SK-N-SH (cell line): Measurements from ENCODE around the gene PPME1. TPM values are rescaled to one million over a fixed set of nuclear protein-coding genes. Genes with fewer than 3 reads are reported as not detected.

Source experiments
- CTCF ChIA-PET: fragments of 300-600, 350-600 bp; formaldehyde crosslinking; extraction: SDS; loops from one replicate; lab custom pipeline; 2021; lab: Yijun Ruan, JAX
- POLR2A ChIA-PET: fragments of 350-600 bp; sonication (Branson Sonifier 250); formaldehyde crosslinking; extraction: SDS; loops from one replicate; lab custom pipeline; 2020; ENCODE audit warnings: antibody characterized with exemption, inconsistent platforms; lab: Yijun Ruan, JAX
- DNase-seq: peaks from one replicate; pipeline ENCODE4 v3.0.0; 2012
- H2AFZ ChIP-seq: fragments of 200-600 bp; sonication (generic); 2 replicates; pipeline ENCODE4 v1.8.1; 2016; ENCODE audit warnings: antibody characterized with exemption, mild to moderate bottlenecking, low read depth
- H3F3A ChIP-seq: fragments of 200-600 bp; sonication (generic); replicated peaks from 2 replicates; pipeline ENCODE3; 2016; ENCODE audit warnings: antibody characterized with exemption, mild to moderate bottlenecking; ENCODE audit not compliant: insufficient read depth
- H3K27ac ChIP-seq, 2 experiments: fragments of 200-500 bp in 1 of 2; fragments of 200-600 bp in 1 of 2; sonication (Bioruptor generic) in 1 of 2; sonication (generic), shearing (Covaris generic) in 1 of 2; 2 replicates each; pipeline versions ENCODE4 v1.5.1 to v1.6.1; 2014 to 2016; ENCODE audit warnings: low read depth in 2 of 2, inconsistent platforms in 1 of 2, low read length in 1 of 2, mild to moderate bottlenecking in 1 of 2, mixed read lengths in 1 of 2
- H3K27me3 ChIP-seq: fragments of 200-600 bp; sonication (generic), shearing (Covaris generic); 2 replicates; pipeline ENCODE4 v1.6.1; 2016; ENCODE audit warnings: mixed run types; ENCODE audit not compliant: insufficient read depth
- H3K36me3 ChIP-seq, 2 experiments: fragments of 200-500 bp in 1 of 2; fragments of 200-600 bp in 1 of 2; sonication (Bioruptor generic) in 1 of 2; sonication (generic) in 1 of 2; replicated peaks in 1 of 2; 2 replicates each; pipeline versions ENCODE3 to v1.5.1; 2014 to 2016; ENCODE audit warnings: low read length in 1 of 2, mild to moderate bottlenecking in 1 of 2; ENCODE audit not compliant: insufficient read depth in 2 of 2, control insufficient read depth in 1 of 2
- H3K4me1 ChIP-seq, 2 experiments: fragments of 200-500 bp in 1 of 2; fragments of 200-600 bp in 1 of 2; sonication (Bioruptor generic) in 1 of 2; sonication (generic), shearing (Covaris generic) in 1 of 2; 2 replicates each; pipeline versions ENCODE4 v1.5.1 to v1.6.1; 2014 to 2016; ENCODE audit warnings: low read depth in 1 of 2, low read length in 1 of 2, mixed run types in 1 of 2; ENCODE audit not compliant: insufficient read depth in 2 of 2, control insufficient read depth in 1 of 2
- H3K4me2 ChIP-seq: fragments of 200-600 bp; sonication (generic), shearing (Covaris generic); 2 replicates; pipeline ENCODE4 v1.6.1; 2017; ENCODE audit warnings: mixed run types
- H3K4me3 ChIP-seq, 2 experiments: fragments of 200-500 bp in 1 of 2; fragments of 200-600 bp in 1 of 2; sonication (Bioruptor generic) in 1 of 2; sonication (generic), shearing (Covaris generic) in 1 of 2; 2 replicates each; pipeline versions ENCODE4 v1.5.1 to v1.8.1; 2014 to 2016; ENCODE audit warnings: low read depth in 2 of 2, inconsistent platforms in 1 of 2, low read length in 1 of 2, mild to moderate bottlenecking in 1 of 2, mixed read lengths in 1 of 2, moderate library complexity in 1 of 2
- H3K79me2 ChIP-seq: fragments of 200-600 bp; sonication (generic); 2 replicates; pipeline ENCODE4 v1.8.1; 2017; ENCODE audit warnings: mild to moderate bottlenecking; ENCODE audit not compliant: insufficient read depth
- H3K9ac ChIP-seq: fragments of 200-600 bp; sonication (generic); 2 replicates; pipeline ENCODE4 v1.6.1; 2017; ENCODE audit warnings: mixed run types
- H3K9me2 ChIP-seq: fragments of 200-600 bp; sonication (generic); 2 replicates; pipeline ENCODE4 v1.6.1; 2017; ENCODE audit warnings: mixed run types
- H3K9me3 ChIP-seq: fragments of 200-600 bp; sonication (generic); 2 replicates; pipeline ENCODE4 v1.6.1; 2017; ENCODE audit warnings: mixed run types, mild to moderate bottlenecking, moderate library complexity
- H4K20me1 ChIP-seq: fragments of 200-600 bp; sonication (generic); 2 replicates; pipeline ENCODE4 v1.6.1; 2017; ENCODE audit warnings: mild to moderate bottlenecking, mixed run types; ENCODE audit not compliant: insufficient read depth
- CHD2 ChIP-seq: fragments of 150-350 bp; IDR thresholded peaks from 2 replicates; pipeline ENCODE4 v1.6.1; 2018; ENCODE audit warnings: low read length; ENCODE audit not compliant: partially characterized antibody
- FOSL2 ChIP-seq: IDR thresholded peaks from 2 replicates; pipeline ENCODE4 v1.4.0; 2012; ENCODE audit warnings: low read depth, mild to moderate bottlenecking, moderate library complexity, borderline replicate concordance
- FOXJ3 ChIP-seq: sonication (generic); formaldehyde crosslinking; IDR thresholded peaks from 2 replicates; pipeline ENCODE4 v1.5.1; 2020; ENCODE audit warnings: mild to moderate bottlenecking, missing genetic modification reagents
- GATA2 ChIP-seq: sonication (generic); formaldehyde crosslinking; IDR thresholded peaks from 2 replicates; pipeline ENCODE4 v1.5.0; 2020; ENCODE audit warnings: mild to moderate bottlenecking, missing genetic modification reagents
- IRF3 ChIP-seq: fragments of 150-350 bp; IDR thresholded peaks from 2 replicates; pipeline ENCODE4 v1.6.1; 2016; ENCODE audit warnings: mild to moderate bottlenecking, low read depth, low read length
- JUND ChIP-seq: IDR thresholded peaks from 2 replicates; pipeline ENCODE4 v1.4.0; 2012
- MXI1 ChIP-seq: IDR thresholded peaks from 2 replicates; pipeline ENCODE4 v1.6.1; 2012; ENCODE audit warnings: mild to moderate bottlenecking, low read depth, low read length, improper control_type of control experiment
- RCOR1 ChIP-seq: fragments of 150-350 bp; IDR thresholded peaks from 2 replicates; pipeline ENCODE4 v1.6.1; 2017; ENCODE audit warnings: antibody characterized with exemption, low read length
- REST ChIP-seq: IDR thresholded peaks from 2 replicates; pipeline ENCODE4 v1.6.1; 2012; ENCODE audit warnings: mild to moderate bottlenecking, low read depth, low read length, moderate library complexity
- RXRA ChIP-seq: IDR thresholded peaks from 2 replicates; pipeline ENCODE4 v1.4.0; 2012; ENCODE audit warnings: low read depth, mild to moderate bottlenecking, borderline replicate concordance
- SIN3A ChIP-seq: IDR thresholded peaks from 2 replicates; pipeline ENCODE4 v1.6.1; 2012; ENCODE audit warnings: low read depth, mild to moderate bottlenecking, low read length, moderate library complexity, borderline replicate concordance
- TEAD4 ChIP-seq: IDR thresholded peaks from 2 replicates; pipeline ENCODE4 v1.4.0; 2012; ENCODE audit warnings: mild to moderate bottlenecking, borderline replicate concordance; ENCODE audit not compliant: insufficient read depth
- USF2 ChIP-seq: fragments of 150-350 bp; IDR thresholded peaks from 2 replicates; pipeline ENCODE4 v1.6.1; 2017; ENCODE audit warnings: antibody characterized with exemption, low read length, low read depth, borderline replicate concordance
- ZBTB33 ChIP-seq: IDR thresholded peaks from 2 replicates; pipeline ENCODE4 v1.4.0; 2012; ENCODE audit warnings: low read depth, borderline replicate concordance
- polyA plus RNA-seq, 3 experiments: library from polyadenylated mRNA; depleted of rRNA; stranded (reverse); fragments of >200 nt; gene quantifications; 2 replicates each; pipeline ENCODE4 v1.2.3, GENCODE V29; 2012
- TF ChIP-seq, protein P1 (sequence below): IDR thresholded peaks from 2 replicates; pipeline ENCODE4; 2012
- TF ChIP-seq, protein P2 (sequence below): fragments of 200-600 bp; sonication (generic); IDR thresholded peaks from 2 replicates; pipeline ENCODE4 v1.6.1; 2017; ENCODE audit warnings: antibody characterized with exemption, mild to moderate bottlenecking, moderate library complexity
- TF ChIP-seq, protein P3 (sequence below): IDR thresholded peaks from 2 replicates; pipeline ENCODE4 v1.4.0; 2012; ENCODE audit warnings: low read depth

The PPME1 gene
- polyA plus RNA-seq, 1 of the 3 experiments (the other 2 are of a cell fraction): 107 TPM

DNA sequence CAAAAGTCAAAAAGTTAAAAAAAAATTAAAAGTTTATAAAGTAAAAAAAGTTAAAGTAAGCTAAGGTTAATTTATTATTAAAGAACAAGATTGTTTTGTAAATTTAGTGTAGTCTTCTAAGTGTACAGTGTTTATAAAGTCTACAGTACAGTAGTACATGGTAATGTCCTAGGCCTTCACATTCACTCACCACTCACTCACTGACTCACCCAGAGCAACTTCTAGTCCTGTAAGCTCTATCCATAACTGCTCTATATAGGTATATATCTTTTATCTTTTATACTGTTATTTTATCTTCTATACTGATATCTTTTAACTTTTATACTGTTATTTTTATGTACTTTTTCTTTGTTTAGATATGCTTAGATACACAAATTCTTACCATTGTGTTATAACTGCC, 11.4 kb upstream of the PPME1 start:
- POLR2A ChIA-PET: no interaction called here
- no peak overlapping the region for H3K9ac ChIP-seq
- no peaks in the 10 kb centered on the region for H3K9me2 ChIP-seq
- no peak for TF ChIP-seq TEAD4
- no peak for TF ChIP-seq SIN3A
- TF ChIP-seq FOSL2: no peak
- TF ChIP-seq, protein P1, sequence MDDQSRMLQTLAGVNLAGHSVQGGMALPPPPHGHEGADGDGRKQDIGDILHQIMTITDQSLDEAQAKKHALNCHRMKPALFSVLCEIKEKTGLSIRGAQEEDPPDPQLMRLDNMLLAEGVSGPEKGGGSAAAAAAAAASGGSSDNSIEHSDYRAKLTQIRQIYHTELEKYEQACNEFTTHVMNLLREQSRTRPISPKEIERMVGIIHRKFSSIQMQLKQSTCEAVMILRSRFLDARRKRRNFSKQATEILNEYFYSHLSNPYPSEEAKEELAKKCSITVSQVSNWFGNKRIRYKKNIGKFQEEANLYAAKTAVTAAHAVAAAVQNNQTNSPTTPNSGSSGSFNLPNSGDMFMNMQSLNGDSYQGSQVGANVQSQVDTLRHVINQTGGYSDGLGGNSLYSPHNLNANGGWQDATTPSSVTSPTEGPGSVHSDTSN: no peak
- TF ChIP-seq USF2: no peak
- no peak for TF ChIP-seq GATA2 (CRISPR knock-in tag)
- TF ChIP-seq, protein P2, sequence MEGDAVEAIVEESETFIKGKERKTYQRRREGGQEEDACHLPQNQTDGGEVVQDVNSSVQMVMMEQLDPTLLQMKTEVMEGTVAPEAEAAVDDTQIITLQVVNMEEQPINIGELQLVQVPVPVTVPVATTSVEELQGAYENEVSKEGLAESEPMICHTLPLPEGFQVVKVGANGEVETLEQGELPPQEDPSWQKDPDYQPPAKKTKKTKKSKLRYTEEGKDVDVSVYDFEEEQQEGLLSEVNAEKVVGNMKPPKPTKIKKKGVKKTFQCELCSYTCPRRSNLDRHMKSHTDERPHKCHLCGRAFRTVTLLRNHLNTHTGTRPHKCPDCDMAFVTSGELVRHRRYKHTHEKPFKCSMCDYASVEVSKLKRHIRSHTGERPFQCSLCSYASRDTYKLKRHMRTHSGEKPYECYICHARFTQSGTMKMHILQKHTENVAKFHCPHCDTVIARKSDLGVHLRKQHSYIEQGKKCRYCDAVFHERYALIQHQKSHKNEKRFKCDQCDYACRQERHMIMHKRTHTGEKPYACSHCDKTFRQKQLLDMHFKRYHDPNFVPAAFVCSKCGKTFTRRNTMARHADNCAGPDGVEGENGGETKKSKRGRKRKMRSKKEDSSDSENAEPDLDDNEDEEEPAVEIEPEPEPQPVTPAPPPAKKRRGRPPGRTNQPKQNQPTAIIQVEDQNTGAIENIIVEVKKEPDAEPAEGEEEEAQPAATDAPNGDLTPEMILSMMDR: no peak
- no peak for TF ChIP-seq ZBTB33
- TF ChIP-seq IRF3: no peak
- TF ChIP-seq JUND: no peak
- TF ChIP-seq CHD2: no peak
- TF ChIP-seq RCOR1: no peak
- no peak for TF ChIP-seq RXRA
- TF ChIP-seq MXI1: no peak
- no peak for TF ChIP-seq FOXJ3 (CRISPR knock-in tag)
- TF ChIP-seq REST: no peak
- TF ChIP-seq, protein P3, sequence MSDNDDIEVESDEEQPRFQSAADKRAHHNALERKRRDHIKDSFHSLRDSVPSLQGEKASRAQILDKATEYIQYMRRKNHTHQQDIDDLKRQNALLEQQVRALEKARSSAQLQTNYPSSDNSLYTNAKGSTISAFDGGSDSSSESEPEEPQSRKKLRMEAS: no peak
- TF ChIP-seq, all 33 proteins: peak for 0
- H3K27ac ChIP-seq: no peak overlapping the region
- H2AFZ ChIP-seq: no peak overlapping the region
- H3K27me3 ChIP-seq: no peaks in the 10 kb centered on the region
- no peak for DNase-seq
- peaks cover 22 to 33% of the 10 kb centered on the region in 2 experiments for H3K36me3 ChIP-seq
- H3K4me1 ChIP-seq: peaks cover 0 to 6% of the 10 kb centered on the region in 2 experiments; a peak in 2 of 4 replicates
- peaks cover 10% of the 10 kb centered on the region for H3F3A ChIP-seq
- no peak overlapping the region for H3K4me2 ChIP-seq
- H3K4me3 ChIP-seq: no peak overlapping the region
- CTCF ChIA-PET: interaction anchor here (0.6 kb wide), 1 partner anchor 1299 kb away, joined by 3 read pairs; no protein-coding TSS in a partner anchor
- no peaks in the 10 kb centered on the region for H4K20me1 ChIP-seq
- H3K9me3 ChIP-seq: no peaks in the 10 kb centered on the region
- H3K79me2 ChIP-seq: peaks cover 37% of the 10 kb centered on the region
